PC-3 (cell line): Measurements from ENCODE around the gene PTPRF. TPM values are rescaled to one million over a fixed set of nuclear protein-coding genes. Genes with fewer than 3 reads are reported as not detected.

Experiments
- ATAC-seq: fragments of 200-7000 bp; cut with Tn5 transposase; 2 replicates; pipeline ENCODE4 v1.9.1; 2020; ENCODE audit warnings: mild to moderate bottlenecking, moderate library complexity
- BruUV-seq: library from RNA; stranded (reverse); fragments of 400-500 nt; replicated peaks from 2 replicates; lab custom pipeline; 2021; lab: Mats Ljungman, UMichigan
- CTCF ChIA-PET: fragments of 300-600 bp; sonication (Branson Sonifier 250); formaldehyde crosslinking; loops from one replicate; lab custom pipeline; 2022; ENCODE audit warnings: antibody characterized with exemption; lab: Charles Lee
- POLR2A ChIA-PET: fragments of 300-600 bp; sonication (Branson Sonifier 250); formaldehyde crosslinking; loops from one replicate; lab custom pipeline; 2022; ENCODE audit warnings: antibody characterized with exemption; ENCODE audit not compliant: unreplicated experiment; lab: Charles Lee
- DNase-seq: peaks from one replicate; pipeline ENCODE4 v3.0.0-alpha.2; 2015
- H2AFZ ChIP-seq: fragments of 300-600 bp; sonication (generic); 2 replicates; pipeline ENCODE4 v1.6.0; 2016; ENCODE audit warnings: antibody characterized with exemption, low read length
- H3F3A ChIP-seq: fragments of 300-600 bp; sonication (generic); one replicate; pipeline ENCODE4 v1.6.0; 2017; ENCODE audit warnings: antibody characterized with exemption, low read length, control low read depth, mild to moderate bottlenecking; ENCODE audit not compliant: unreplicated experiment
- H3K27ac ChIP-seq: fragments of 300-600 bp; sonication (generic); 2 replicates; pipeline ENCODE4 v1.5.1; 2016; ENCODE audit warnings: mild to moderate bottlenecking, low read length
- H3K27me3 ChIP-seq: fragments of 300-600 bp; sonication (generic); 2 replicates; pipeline ENCODE4 v1.6.1; 2016; ENCODE audit warnings: low read length, mixed read lengths
- H3K36me3 ChIP-seq: fragments of 300-600 bp; sonication (generic); 2 replicates; pipeline ENCODE4 v1.6.1; 2016; ENCODE audit warnings: low read depth, mixed run types, low read length, mixed read lengths
- H3K4me1 ChIP-seq: fragments of 300-600 bp; sonication (generic); 2 replicates; pipeline ENCODE4 v1.5.1; 2016; ENCODE audit warnings: low read length; ENCODE audit not compliant: insufficient read depth
- H3K4me2 ChIP-seq: fragments of 300-600 bp; sonication (generic); 2 replicates; pipeline ENCODE4 v1.6.0; 2016; ENCODE audit warnings: low read length
- H3K4me3 ChIP-seq: fragments of 300-600 bp; sonication (generic); 2 replicates; pipeline ENCODE4 v1.5.1; 2016; ENCODE audit warnings: mild to moderate bottlenecking, low read length, mixed read lengths
- H3K79me2 ChIP-seq: fragments of 300-600 bp; sonication (generic); 2 replicates; pipeline ENCODE4 v1.6.1; 2017; ENCODE audit warnings: low read length, mixed read lengths
- H3K9ac ChIP-seq: fragments of 300-600 bp; sonication (generic); 2 replicates; pipeline ENCODE4 v1.6.0; 2016; ENCODE audit warnings: mild to moderate bottlenecking, low read length
- H3K9me2 ChIP-seq: fragments of 300-600 bp; sonication (generic); replicated peaks from 2 replicates; pipeline ENCODE4 v1.6.1; 2016; ENCODE audit warnings: mixed run types, low read length, mixed read lengths
- H3K9me3 ChIP-seq: fragments of 300-600 bp; sonication (generic); 2 replicates; pipeline ENCODE4 v1.6.1; 2016; ENCODE audit warnings: low read length, mixed read lengths
- H4K20me1 ChIP-seq: fragments of 300-600 bp; sonication (generic); 2 replicates; pipeline ENCODE4 v1.6.1; 2016; ENCODE audit warnings: low read length, mixed read lengths
- EZH2 ChIP-seq: fragments of 300-600 bp; sonication (generic); IDR thresholded peaks from one replicate; pipeline ENCODE4 v1.6.1; 2017; ENCODE audit warnings: antibody characterized with exemption, mild to moderate bottlenecking, low read length; ENCODE audit not compliant: unreplicated experiment
- EZH2phosphoT487 ChIP-seq: fragments of 300-600 bp; sonication (generic); IDR thresholded peaks from 2 replicates; pipeline ENCODE4 v1.6.1; 2018; ENCODE audit warnings: mild to moderate bottlenecking, antibody characterized with exemption, low read length, borderline replicate concordance
- intact Hi-C: fragments of 100-400 bp; cut with micrococcal nuclease; formaldehyde crosslinking; loops from 2 replicates; pipeline ENCODE4 v1.9.0; 2023
- total RNA-seq: library from RNA; depleted of rRNA; stranded (reverse); fragments of >200 nt; gene quantifications from 2 replicates; pipeline ENCODE4 v1.2.3, GENCODE V29; 2014
- TF ChIP-seq, protein P1 (sequence below): fragments of 300-600 bp; sonication (generic); conservative IDR thresholded peaks from 2 replicates; pipeline ENCODE4 v1.5.1; 2017; ENCODE audit warnings: antibody characterized with exemption, low read depth, mild to moderate bottlenecking, low read length

Gene PTPRF
- total RNA-seq, 1 experiment from 2014 or later, result 67.4 TPM

DNA sequence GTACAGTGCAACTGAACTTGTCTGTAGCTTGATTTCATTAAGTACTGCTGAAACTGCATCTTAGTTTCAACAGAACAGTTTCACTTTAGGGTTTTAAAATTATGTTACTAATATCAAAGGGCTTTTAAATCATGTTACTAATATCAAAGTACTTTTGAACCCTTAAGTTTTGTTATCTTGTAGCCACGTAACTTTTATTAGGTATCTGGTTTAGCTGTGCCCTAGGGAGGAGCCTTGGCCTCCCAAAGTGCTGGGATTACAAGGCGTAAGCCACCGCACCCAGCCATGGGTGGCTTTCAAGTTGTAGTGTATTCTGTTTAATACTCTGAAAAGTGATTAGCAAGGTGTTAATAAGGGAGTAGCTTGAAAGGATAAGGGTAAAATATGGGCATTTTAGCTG, 121.2 kb downstream of the PTPRF start:
- H3K4me3 ChIP-seq, result peak overlapping the region; percentile 93
- H4K20me1 ChIP-seq, result peaks cover 7% of the 10 kb centered on the region; the same call in 1 of the 2 replicates
- peaks cover 13% of the 10 kb centered on the region for H3K4me1 ChIP-seq
- H3K9me3 ChIP-seq, result no peaks in the 10 kb centered on the region
- intact Hi-C loops, result loop anchor here (2.0 kb wide), 2 partner anchors 55 to 123 kb away; partner anchors contain the start of gene ST3GAL3
- H3K27me3 ChIP-seq, result no peaks in the 10 kb centered on the region
- no peak overlapping the region for H2AFZ ChIP-seq
- H3K36me3 ChIP-seq, result peaks cover 29% of the 10 kb centered on the region
- no TSS peak for BruUV-seq
- TF ChIP-seq EZH2phosphoT487 (no peak), EZH2 (no peak)
- TF ChIP-seq, protein P1, sequence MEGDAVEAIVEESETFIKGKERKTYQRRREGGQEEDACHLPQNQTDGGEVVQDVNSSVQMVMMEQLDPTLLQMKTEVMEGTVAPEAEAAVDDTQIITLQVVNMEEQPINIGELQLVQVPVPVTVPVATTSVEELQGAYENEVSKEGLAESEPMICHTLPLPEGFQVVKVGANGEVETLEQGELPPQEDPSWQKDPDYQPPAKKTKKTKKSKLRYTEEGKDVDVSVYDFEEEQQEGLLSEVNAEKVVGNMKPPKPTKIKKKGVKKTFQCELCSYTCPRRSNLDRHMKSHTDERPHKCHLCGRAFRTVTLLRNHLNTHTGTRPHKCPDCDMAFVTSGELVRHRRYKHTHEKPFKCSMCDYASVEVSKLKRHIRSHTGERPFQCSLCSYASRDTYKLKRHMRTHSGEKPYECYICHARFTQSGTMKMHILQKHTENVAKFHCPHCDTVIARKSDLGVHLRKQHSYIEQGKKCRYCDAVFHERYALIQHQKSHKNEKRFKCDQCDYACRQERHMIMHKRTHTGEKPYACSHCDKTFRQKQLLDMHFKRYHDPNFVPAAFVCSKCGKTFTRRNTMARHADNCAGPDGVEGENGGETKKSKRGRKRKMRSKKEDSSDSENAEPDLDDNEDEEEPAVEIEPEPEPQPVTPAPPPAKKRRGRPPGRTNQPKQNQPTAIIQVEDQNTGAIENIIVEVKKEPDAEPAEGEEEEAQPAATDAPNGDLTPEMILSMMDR, result no peak
- ATAC-seq (no peak), DNase-seq (no peak)
- H3K79me2 ChIP-seq, result peaks cover 41% of the 10 kb centered on the region
- H3K27ac ChIP-seq, result no peak overlapping the region
- H3K9ac ChIP-seq, result peak overlapping the region; percentile 82
- H3K9me2 ChIP-seq, result no peaks in the 10 kb centered on the region
- H3K4me2 ChIP-seq, result peak overlapping the region; percentile 91
- POLR2A ChIA-PET, result interaction anchor here (0.6 kb wide), 1 partner anchor 109 kb away, joined by 12 read pairs; no protein-coding TSS in a partner anchor
- H3F3A ChIP-seq, result peaks cover 4% of the 10 kb centered on the region
- CTCF ChIA-PET, result interaction anchor here (0.7 kb wide), 1 partner anchor 716 kb away, joined by 3 read pairs; no protein-coding TSS in a partner anchor

DNA sequence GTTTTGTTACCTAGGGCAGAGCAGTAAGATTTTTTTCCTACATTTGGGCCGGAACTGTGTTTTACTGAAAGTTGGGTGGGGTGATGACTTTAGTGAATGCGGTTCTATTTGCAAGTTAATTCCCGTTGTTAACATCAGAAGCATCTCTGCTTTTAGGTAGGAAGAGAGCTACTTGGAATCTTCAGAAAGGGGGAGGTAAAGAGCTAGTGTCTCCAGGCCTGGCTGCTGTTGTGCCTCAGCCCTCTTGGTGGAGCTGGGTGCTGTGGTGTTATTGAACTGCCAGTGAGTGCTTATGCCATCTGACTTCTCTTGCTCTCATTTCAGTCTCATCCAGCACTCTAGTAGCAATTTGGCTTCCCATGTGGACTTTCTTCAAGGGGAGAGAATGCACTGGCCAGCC, 122.7 kb downstream of the PTPRF start:
- Histone ChIP-seq H3K4me3 (no peak overlapping the region), H2AFZ (no peak overlapping the region), H3K4me1 (peaks cover 13% of the 10 kb centered on the region), H3F3A (peaks cover 4% of the 10 kb centered on the region), H3K79me2 (peaks cover 41% of the 10 kb centered on the region), H3K9me3 (no peaks in the 10 kb centered on the region), H3K9ac (no peak overlapping the region), H3K9me2 (no peaks in the 10 kb centered on the region), H3K36me3 (peaks cover 29% of the 10 kb centered on the region), H3K27me3 (no peaks in the 10 kb centered on the region), H4K20me1 (peaks cover 7% of the 10 kb centered on the region; the same call in 1 of the 2 replicates), H3K4me2 (no peak overlapping the region), H3K27ac (no peak overlapping the region)
- intact Hi-C loops, result no loop called here
- POLR2A ChIA-PET, result no interaction called here
- no peak for ATAC-seq
- BruUV-seq, result TSS peak; percentile 1
- CTCF ChIA-PET, result interaction anchor here (0.5 to 0.9 kb wide), 5 partner anchors 17 to 200 kb away, joined by 3 to 4 read pairs (median 3); no protein-coding TSS in a partner anchor
- no peak for TF ChIP-seq EZH2
- TF ChIP-seq, protein P1, result peak; percentile 61
- DNase-seq, result peak; percentile 47

DNA sequence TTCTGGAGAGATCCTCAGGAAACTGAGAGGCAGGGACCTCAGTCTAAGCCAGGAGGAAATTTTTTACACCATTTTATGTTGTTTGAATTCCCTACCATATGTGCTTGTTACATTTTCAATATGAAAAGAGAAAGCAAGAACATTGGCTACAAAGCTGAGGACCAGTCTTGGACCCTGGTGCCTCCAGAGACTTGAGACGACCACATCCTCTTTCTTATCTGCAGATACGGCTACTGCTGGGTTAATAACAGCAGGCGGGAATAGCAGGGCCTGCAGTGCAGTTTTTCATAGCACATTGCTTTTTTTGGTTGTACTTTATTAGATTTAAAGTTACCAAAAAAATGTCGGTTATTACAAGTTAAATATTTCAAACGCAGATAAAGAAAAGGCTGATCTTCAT, 123.2 kb downstream of the PTPRF start:
- no peak for ATAC-seq
- H3K4me3 ChIP-seq, result no peak overlapping the region
- CTCF ChIA-PET, result interaction anchor here (0.6 to 0.9 kb wide), 2 partner anchors 96 to 124 kb away, joined by 3 to 4 read pairs; no protein-coding TSS in a partner anchor
- peaks cover 4% of the 10 kb centered on the region for H3F3A ChIP-seq
- H3K36me3 ChIP-seq, result peaks cover 32% of the 10 kb centered on the region
- no peak for DNase-seq
- H3K79me2 ChIP-seq, result peaks cover 41% of the 10 kb centered on the region
- H3K4me2 ChIP-seq, result no peak overlapping the region
- H4K20me1 ChIP-seq, result peaks cover 7% of the 10 kb centered on the region; the same call in 1 of the 2 replicates
- BruUV-seq, result no TSS peak
- no peaks in the 10 kb centered on the region for H3K9me2 ChIP-seq
- no peak overlapping the region for H3K27ac ChIP-seq
- H3K27me3 ChIP-seq, result no peaks in the 10 kb centered on the region
- H3K4me1 ChIP-seq, result peaks cover 10% of the 10 kb centered on the region
- intact Hi-C loops, result no loop called here
- H3K9me3 ChIP-seq, result no peaks in the 10 kb centered on the region
- no peak overlapping the region for H2AFZ ChIP-seq
- POLR2A ChIA-PET, result no interaction called here
- TF ChIP-seq, protein P1, result no peak
- TF ChIP-seq EZH2, result no peak
- no peak for TF ChIP-seq EZH2phosphoT487
- no peak overlapping the region for H3K9ac ChIP-seq
